Adrenal gland (tissue), 12 donors: ENCODE data around the gene STIM1. TPM values are rescaled to one million over a fixed set of nuclear protein-coding genes. Genes with fewer than 3 reads are reported as not detected.

Experiments
- DNase-seq, 7 donors: peaks; one replicate each; pipeline ENCODE4 v3.0.0-alpha.2; 2019 to 2020
- H3K27ac ChIP-seq, 5 donors: fragments of 200-600 bp; sonication (generic) in 4 of 5; 1 replicate in 3 of 5; 2 replicates in 2 of 5; pipeline versions ENCODE4 v1.5.1 to v1.8.0; 2016 to 2020; ENCODE audit warnings: mild to moderate bottlenecking in 1 of 5
- H3K27me3 ChIP-seq: fragments of 200-600 bp; 2 replicates; pipeline ENCODE4 v1.8.0; 2021
- H3K36me3 ChIP-seq, 2 donors: fragments of 200-600 bp; replicated peaks in 1 of 2; 1 replicate in 1 of 2; 2 replicates in 1 of 2; pipeline versions ENCODE4 v1.5.1 to v1.8.0; 2018 to 2022
- H3K4me1 ChIP-seq, 2 donors: fragments of 200-600 bp; replicated peaks in 1 of 2; 1 replicate in 1 of 2; 2 replicates in 1 of 2; pipeline versions ENCODE4 v1.5.1 to v1.8.0; 2018 to 2021
- H3K4me3 ChIP-seq, 4 donors: fragments of 200-600 bp; sonication (generic) in 3 of 4; one replicate each; pipeline ENCODE4 v1.5.1; 2016 to 2018
- H3K9me3 ChIP-seq, 3 donors: fragments of 200-600 bp; sonication (generic) in 1 of 3; replicated peaks in 1 of 3; 1 replicate in 2 of 3; 2 replicates in 1 of 3; pipeline versions ENCODE4 v1.5.1 to v1.8.0; 2016 to 2021
- POLR2A ChIP-seq, 2 donors: fragments of 450-650 bp; IDR thresholded peaks; one replicate each; pipeline ENCODE4 v1.6.1; 2017; ENCODE audit warnings: antibody characterized with exemption in 2 of 2, mild to moderate bottlenecking in 2 of 2, moderate library complexity in 1 of 2
- WGBS, 4 donors: extraction: QIAGEN DNeasy Blood & Tissue Kit in 2 of 4; methylation state at CpG; one replicate each; pipeline versions ENCODE4 v1.1.5 to v1.1.7; 2013 to 2017; 5-methylcytosine and 5-hydroxymethylcytosine counted together
- intact Hi-C, 2 donors: fragments of 100-400 bp; cut with DNase I; formaldehyde crosslinking; loops; one replicate each; pipeline versions ENCODE4 v1.14.1 to v1.15.0; 2022 to 2023
- polyA plus RNA-seq, 3 donors: library from polyadenylated mRNA; stranded (reverse); fragments of 200-250 nt in 2 of 3; fragments of 350-450 nt in 1 of 3; fragmentation: Illumina TruSeq in 1 of 3; extraction: RNeasy Lipid Tissue Mini Kit (QIAGEN cat#74804) in 1 of 3; gene quantifications; one replicate each; pipeline ENCODE4 v1.2.3, GENCODE V29; 2013 to 2014
- small RNA-seq, 2 donors: library from RNA; depleted of rRNA; stranded (forward); fragments of <200 nt; gene quantifications; one replicate each; pipeline ENCODE3, GENCODE V24; 2016
- total RNA-seq, 9 donors: library from RNA; depleted of rRNA in 4 of 9; stranded (reverse); fragments of >200 nt in 4 of 9; fragments of 120-200 nt in 1 of 9; fragmentation: NEBNext Ultra II Directional in 1 of 9; extraction: Animal tissue kit (Norgen Biotek cat#: 25700) in 1 of 9; gene quantifications; one replicate each; pipeline versions ENCODE4 v1.1.0 to v1.2.4, GENCODE V29; 2013 to 2023
- TF ChIP-seq, protein P1 (sequence below), 6 experiments: fragments of 450-650 bp in 4 of 6; fragments of 200-600 bp in 2 of 6; sonication (generic) in 1 of 6; IDR thresholded peaks; 1 replicate in 5 of 6; 2 replicates in 1 of 6; pipeline versions ENCODE4 v1.5.1 to v1.8.0; 2016 to 2021; ENCODE audit warnings: antibody characterized with exemption in 6 of 6, mild to moderate bottlenecking in 2 of 6, moderate library complexity in 1 of 6
- donor health status: healthy with polysubstance abuse.
- donor health status: Bipolar disorder and iron deficiency.
- donor health status: DM: yes; HTN: yes; CAD: no.
- donor health status: DM: no; HTN: no; CAD: no.
- donor health status: DM: no; HTN: no; CAD: no.
- donor health status: DM: yes; HTN: yes; CAD: no.

The STIM1 gene
- total and polyA plus RNA-seq, 12 donors: 7.8 to 44.1 (median 32.5) TPM

DNA sequence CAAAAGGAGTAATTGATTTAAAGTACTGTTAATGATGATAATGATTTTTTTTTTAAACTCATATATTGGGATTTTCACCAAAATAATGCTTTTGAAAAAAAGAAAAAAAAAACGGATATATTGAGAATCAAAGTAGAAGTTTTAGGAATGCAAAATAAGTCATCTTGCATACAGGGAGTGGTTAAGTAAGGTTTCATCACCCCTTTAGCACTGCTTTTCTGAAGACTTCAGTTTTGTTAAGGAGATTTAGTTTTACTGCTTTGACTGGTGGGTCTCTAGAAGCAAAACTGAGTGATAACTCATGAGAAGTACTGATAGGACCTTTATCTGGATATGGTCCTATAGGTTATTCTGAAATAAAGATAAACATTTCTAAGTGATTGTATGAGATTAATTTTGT lies 283.0 kb downstream of the STIM1 start:
- Histone ChIP-seq H3K27me3 (no peaks in the 10 kb centered on the region), H3K4me3 (no peak overlapping the region), H3K9me3 (no peaks in the 10 kb centered on the region), H3K36me3 (peaks cover 0 to 9% of the 10 kb centered on the region in 2 donors), H3K4me1 (peaks cover 0 to 6% of the 10 kb centered on the region in 2 donors), H3K27ac (no peak overlapping the region)
- 89 to 97% (median 92%) methylated on average over 1 of the region's 1 CpG for WGBS, 4 donors
- TF ChIP-seq, protein P1, sequence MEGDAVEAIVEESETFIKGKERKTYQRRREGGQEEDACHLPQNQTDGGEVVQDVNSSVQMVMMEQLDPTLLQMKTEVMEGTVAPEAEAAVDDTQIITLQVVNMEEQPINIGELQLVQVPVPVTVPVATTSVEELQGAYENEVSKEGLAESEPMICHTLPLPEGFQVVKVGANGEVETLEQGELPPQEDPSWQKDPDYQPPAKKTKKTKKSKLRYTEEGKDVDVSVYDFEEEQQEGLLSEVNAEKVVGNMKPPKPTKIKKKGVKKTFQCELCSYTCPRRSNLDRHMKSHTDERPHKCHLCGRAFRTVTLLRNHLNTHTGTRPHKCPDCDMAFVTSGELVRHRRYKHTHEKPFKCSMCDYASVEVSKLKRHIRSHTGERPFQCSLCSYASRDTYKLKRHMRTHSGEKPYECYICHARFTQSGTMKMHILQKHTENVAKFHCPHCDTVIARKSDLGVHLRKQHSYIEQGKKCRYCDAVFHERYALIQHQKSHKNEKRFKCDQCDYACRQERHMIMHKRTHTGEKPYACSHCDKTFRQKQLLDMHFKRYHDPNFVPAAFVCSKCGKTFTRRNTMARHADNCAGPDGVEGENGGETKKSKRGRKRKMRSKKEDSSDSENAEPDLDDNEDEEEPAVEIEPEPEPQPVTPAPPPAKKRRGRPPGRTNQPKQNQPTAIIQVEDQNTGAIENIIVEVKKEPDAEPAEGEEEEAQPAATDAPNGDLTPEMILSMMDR (IDR thresholded peaks at IDR 0.05): no peak
- no peak for TF ChIP-seq POLR2A (IDR thresholded peaks at IDR 0.05)
- no peak for DNase-seq
- intact Hi-C loops: no loop called here

DNA sequence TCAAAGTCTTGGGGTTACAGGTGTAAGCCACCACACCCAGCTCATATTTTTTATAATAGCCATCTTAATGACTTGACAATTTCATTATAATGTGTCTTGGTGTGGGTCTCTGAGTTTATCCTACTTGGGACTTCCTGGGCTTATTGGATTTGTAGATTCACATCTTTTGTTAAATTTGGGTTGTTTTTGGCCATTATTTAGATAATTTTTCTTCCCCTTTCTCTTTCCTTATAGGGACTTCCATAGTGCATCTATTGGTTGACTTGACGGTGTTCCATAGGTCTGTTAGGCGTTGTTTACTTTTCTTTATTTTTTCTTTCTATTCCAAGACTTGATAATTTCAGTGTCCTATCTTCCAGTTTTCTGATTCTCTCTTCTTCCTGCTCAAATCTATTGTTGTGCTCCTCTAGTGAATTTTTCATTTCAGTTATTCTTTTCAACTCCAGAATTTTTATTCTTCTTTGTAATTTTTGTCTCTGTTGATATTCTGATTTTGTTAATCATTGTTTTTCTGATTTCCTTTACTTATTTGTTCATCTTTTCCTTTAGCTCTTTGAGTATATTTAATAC lies 284.7 kb downstream of the STIM1 start:
- Histone ChIP-seq H3K36me3 (peaks cover 0 to 7% of the 10 kb centered on the region in 2 donors), H3K4me1 (peaks cover 0 to 1% of the 10 kb centered on the region in 2 donors), H3K9me3 (no peaks in the 10 kb centered on the region), H3K4me3 (no peak overlapping the region), H3K27ac (no peak overlapping the region), H3K27me3 (no peaks in the 10 kb centered on the region)
- 97 to 100% (median 99%) methylated on average over 2 of the region's 2 CpGs for WGBS, 4 donors
- TF ChIP-seq, protein P1 (IDR thresholded peaks at IDR 0.05): no peak
- no peak for TF ChIP-seq POLR2A (IDR thresholded peaks at IDR 0.05)
- intact Hi-C loops: no loop called here
- DNase-seq: no peak

Small RNAs within 50 kb of the gene (small RNA-seq; reads per million reads assigned to genes)
- gene AC087441.2 (0 reads per million in 2 donors), gene RF00409 (0 reads per million in 2 donors), gene RPS29P20 (0 reads per million in 2 donors)

Other genes starting within 250 kb of the STIM1 start
- under 1 TPM in 5 of 9 donors, not detected in 4; 0.28 to 0.78 (median 0.46) TPM for gene ART5, start 213.7 kb upstream of the STIM1 start, total RNA-seq
- under 1 TPM in 2 of 3 donors, not detected in 1; 0.13 to 0.15 TPM for gene ART5, start 213.7 kb upstream of the STIM1 start, polyA plus RNA-seq
- 1 to 10 TPM in 1 of 9 donors, under 1 TPM in 3, not detected in 5; 0.46 to 5.2 (median 0.53) TPM for gene ART1, start 210.5 kb upstream of the STIM1 start, total RNA-seq
- not detected for gene ART1, start 210.5 kb upstream of the STIM1 start, polyA plus RNA-seq
- 1 to 10 TPM in 2 of 9 donors, under 1 TPM in 5, not detected in 2; 0.46 to 1.3 (median 0.80) TPM for gene CHRNA10, start 184.3 kb upstream of the STIM1 start, total RNA-seq
- 1 to 10 TPM in 2 of 3 donors, under 1 TPM in 1; 0.13 to 3.0 (median 2.2) TPM for gene CHRNA10, start 184.3 kb upstream of the STIM1 start, polyA plus RNA-seq
- gene NUP98, start 58.1 kb upstream of the STIM1 start, total RNA-seq: 100 to 1,000 TPM in 2 of 9 donors, 10 to 100 TPM in 7; 49.7 to 226 (median 58.2) TPM
- gene NUP98, start 58.1 kb upstream of the STIM1 start, polyA plus RNA-seq: 10 to 100 TPM; 14.6 to 58.9 (median 28.5) TPM
- 10 to 100 TPM in 8 of 9 donors, 1 to 10 TPM in 1; 4.6 to 32.5 (median 19.2) TPM for gene PGAP2, start 47.1 kb upstream of the STIM1 start, total RNA-seq
- 10 to 100 TPM; 17.2 to 44.0 (median 21.9) TPM for gene PGAP2, start 47.1 kb upstream of the STIM1 start, polyA plus RNA-seq
- gene RHOG, start 14.7 kb upstream of the STIM1 start, total RNA-seq: 10 to 100 TPM; 21.4 to 91.2 (median 53.7) TPM
- 10 to 100 TPM; 28.7 to 49.4 (median 38.4) TPM for gene RHOG, start 14.7 kb upstream of the STIM1 start, polyA plus RNA-seq
- 10 to 100 TPM; 36.3 to 99.3 (median 61.4) TPM for gene RRM1, start 239.1 kb downstream of the STIM1 start, total RNA-seq
- gene RRM1, start 239.1 kb downstream of the STIM1 start, polyA plus RNA-seq: 10 to 100 TPM in 1 of 3 donors, 1 to 10 TPM in 2; 7.2 to 85.6 (median 7.3) TPM